ENCODE data around the gene DSP. TPM values are rescaled to one million over a fixed set of nuclear protein-coding genes. Genes with fewer than 3 reads are reported as not detected.

The DSP gene, protein sequence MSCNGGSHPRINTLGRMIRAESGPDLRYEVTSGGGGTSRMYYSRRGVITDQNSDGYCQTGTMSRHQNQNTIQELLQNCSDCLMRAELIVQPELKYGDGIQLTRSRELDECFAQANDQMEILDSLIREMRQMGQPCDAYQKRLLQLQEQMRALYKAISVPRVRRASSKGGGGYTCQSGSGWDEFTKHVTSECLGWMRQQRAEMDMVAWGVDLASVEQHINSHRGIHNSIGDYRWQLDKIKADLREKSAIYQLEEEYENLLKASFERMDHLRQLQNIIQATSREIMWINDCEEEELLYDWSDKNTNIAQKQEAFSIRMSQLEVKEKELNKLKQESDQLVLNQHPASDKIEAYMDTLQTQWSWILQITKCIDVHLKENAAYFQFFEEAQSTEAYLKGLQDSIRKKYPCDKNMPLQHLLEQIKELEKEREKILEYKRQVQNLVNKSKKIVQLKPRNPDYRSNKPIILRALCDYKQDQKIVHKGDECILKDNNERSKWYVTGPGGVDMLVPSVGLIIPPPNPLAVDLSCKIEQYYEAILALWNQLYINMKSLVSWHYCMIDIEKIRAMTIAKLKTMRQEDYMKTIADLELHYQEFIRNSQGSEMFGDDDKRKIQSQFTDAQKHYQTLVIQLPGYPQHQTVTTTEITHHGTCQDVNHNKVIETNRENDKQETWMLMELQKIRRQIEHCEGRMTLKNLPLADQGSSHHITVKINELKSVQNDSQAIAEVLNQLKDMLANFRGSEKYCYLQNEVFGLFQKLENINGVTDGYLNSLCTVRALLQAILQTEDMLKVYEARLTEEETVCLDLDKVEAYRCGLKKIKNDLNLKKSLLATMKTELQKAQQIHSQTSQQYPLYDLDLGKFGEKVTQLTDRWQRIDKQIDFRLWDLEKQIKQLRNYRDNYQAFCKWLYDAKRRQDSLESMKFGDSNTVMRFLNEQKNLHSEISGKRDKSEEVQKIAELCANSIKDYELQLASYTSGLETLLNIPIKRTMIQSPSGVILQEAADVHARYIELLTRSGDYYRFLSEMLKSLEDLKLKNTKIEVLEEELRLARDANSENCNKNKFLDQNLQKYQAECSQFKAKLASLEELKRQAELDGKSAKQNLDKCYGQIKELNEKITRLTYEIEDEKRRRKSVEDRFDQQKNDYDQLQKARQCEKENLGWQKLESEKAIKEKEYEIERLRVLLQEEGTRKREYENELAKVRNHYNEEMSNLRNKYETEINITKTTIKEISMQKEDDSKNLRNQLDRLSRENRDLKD (N-terminal part only)
- 657 and 1,323 TPM in 2 replicates for total RNA-seq

DNA sequence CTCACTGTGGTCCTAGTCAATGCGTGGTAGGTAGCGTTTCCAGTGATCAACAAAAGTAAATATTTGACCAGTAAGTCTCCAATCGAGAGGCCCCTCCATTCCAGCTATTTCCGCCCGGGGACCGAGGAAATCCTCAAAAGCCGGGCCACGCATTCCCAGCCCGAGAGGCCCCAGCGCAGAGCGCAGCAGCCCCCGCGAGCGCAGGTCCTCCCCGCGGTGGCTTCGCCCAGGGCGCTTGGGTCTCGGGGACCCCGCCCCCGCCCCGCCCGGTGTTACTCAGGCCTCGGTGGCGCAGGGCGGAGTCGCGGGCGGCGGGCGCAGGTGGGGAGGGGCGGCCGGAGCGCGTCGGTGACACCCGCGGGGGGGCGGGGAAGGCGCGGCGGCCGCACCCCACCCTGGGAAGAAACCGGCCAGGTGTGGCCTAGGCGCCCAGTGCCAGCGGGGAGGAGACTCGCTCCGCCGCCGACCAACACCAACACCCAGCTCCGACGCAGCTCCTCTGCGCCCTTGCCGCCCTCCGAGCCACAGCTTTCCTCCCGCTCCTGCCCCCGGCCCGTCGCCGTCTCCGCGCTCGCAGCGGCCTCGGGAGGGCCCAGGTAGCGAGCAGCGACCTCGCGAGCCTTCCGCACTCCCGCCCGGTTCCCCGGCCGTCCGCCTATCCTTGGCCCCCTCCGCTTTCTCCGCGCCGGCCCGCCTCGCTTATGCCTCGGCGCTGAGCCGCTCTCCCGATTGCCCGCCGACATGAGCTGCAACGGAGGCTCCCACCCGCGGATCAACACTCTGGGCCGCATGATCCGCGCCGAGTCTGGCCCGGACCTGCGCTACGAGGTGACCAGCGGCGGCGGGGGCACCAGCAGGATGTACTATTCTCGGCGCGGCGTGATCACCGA, at the start of gene DSP:
DSP (plus strand) TSS at position 497 of the 890 bp plus-strand sequence; CDS start at position 742, 245 bp downstream.

DNA sequence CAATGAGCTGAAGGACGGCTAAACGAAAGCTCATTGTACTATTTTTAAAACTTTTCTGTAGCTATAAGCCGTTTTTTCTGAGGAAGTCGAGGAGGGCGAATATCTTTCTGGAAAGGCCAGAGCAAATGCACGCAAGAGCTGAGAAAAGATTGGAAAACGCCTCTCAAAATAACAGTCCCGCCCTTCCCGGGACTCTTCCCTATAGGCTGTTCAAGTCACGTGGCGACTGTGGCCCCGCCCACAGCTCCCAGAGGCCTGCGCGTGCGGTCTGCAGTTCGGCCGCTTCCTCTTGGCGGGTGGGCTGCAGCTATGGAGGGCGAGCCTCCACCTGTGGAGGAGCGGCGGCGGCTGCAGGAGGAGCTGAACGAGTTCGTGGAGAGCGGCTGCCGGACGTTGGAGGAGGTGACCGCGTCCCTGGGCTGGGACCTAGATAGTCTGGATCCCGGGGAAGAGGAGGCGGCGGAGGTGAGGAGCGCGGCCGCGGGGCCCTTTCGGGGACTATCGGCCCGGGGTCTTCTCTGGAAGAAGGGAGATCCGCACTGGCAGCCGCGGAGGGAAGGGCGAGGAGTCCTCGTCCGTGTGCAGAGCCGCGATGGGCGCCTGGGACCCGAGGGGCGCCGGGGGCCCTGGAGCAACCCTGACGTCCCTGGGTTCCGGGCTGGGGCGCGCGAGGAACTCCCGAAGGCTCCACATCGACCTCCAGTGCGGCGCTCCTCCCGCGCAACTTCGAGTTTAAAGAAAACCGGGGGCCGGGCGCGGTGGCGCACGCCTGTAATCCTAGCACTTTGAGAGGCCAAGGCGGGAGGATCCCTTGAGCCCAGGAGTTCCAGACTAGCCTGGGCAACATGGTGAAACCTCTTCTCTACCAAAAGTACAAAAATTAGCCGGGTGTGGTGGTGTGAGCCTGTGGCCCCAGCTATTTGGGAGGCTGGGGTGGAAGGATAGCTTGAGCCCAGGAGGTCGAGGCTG, 48.8 kb downstream of the DSP start, which contains the start of gene SNRNP48:
SNRNP48 (plus strand) TSS at position 250 of the 969 bp plus-strand sequence; CDS start at position 310, 60 bp downstream.

Other genes with a start within 250 kb of the DSP start
- gene SSR1, start 228.5 kb upstream of the DSP start, total RNA-seq = 71.4 and 137 TPM in 2 replicates
- under 0.01 and 0.07 TPM in 2 replicates for gene CAGE1, start 151.9 kb upstream of the DSP start, total RNA-seq
- 39.0 and 40.8 TPM in 2 replicates for gene RIOK1, start 151.9 kb upstream of the DSP start, total RNA-seq
- gene SNRNP48, start 48.5 kb downstream of the DSP start, total RNA-seq = 9.9 and 10.0 TPM in 2 replicates
- gene BMP6, start 184.4 kb downstream of the DSP start, total RNA-seq = 0.21 and 2.1 TPM in 2 replicates

Measured in nasal cavity respiratory epithelium epithelial cell of viscerocranial mucosa (primary cell).